Measurements from ENCODE around the gene NLRC3. TPM values are rescaled to one million over a fixed set of nuclear protein-coding genes. Genes with fewer than 3 reads are reported as not detected.
A peak's percentile ranks its signal among the peaks of the same experiment; 100 is the strongest.

NLRC3 gene
- total RNA-seq, 1 experiment from 2014 or later: 0.26 TPM

DNA sequence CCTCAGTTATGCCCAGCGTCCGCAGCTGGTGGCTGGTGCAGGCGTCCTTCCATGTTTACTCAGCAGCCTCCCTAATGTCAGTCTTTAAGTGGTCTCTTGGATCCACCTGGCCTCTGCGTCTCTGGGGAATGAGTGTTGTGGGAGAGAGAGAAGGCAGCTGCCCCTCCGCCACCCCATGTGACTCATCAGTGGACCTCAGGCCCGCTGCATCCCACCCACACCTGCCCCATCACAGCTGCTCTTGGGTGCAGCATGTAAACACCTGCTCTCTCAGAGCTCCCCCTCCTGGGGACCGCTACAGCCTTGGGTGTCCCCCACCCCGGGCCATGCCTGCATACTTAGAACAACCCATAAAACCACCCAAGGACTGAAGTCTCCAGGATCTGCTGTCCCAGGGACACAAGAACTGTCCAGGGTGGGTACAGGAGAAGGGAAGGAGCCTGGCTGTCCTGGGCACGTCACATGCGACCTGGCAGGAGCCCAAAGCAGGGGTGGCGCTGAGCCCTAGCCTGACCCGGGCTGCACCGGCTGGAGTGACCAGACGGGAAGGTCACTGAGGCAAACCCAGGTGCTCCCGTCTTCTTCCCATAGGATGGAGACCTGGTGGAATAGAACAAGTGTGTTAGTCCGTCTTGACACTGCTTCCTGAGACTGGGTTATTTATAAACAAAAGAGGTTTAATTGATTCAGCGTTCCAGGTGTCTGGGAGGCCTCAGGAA lies 86.1 kb downstream of the NLRC3 start:
- Mint-ChIP-seq H3K27me3 (ENCODE audit: low read depth) (no peaks in the 10 kb centered on the region), H3K4me3 (no peak overlapping the region), H3K36me3 (0 out of 2 replicates have a peak, but pooled peaks cover 2% of the 10 kb centered on the region), H3K27ac (peak overlapping the region; percentile 68; the same call in 1 of the 2 replicates), H3K9me3 (no peaks in the 10 kb centered on the region), H3K4me1 (no peaks in the 10 kb centered on the region)
- ChIA-PET POLR2A (no interaction called here), CTCF (interaction anchor here (0.6 to 1.3 kb wide), 9 partner anchors 10 to 361 kb away, joined by 3 to 6 read pairs (median 3); partner anchors contain the start of genes CLUAP1, ZNF174 and ZSCAN32)
- ATAC-seq (peak; percentile 54), DNase-seq (ENCODE audit: low spot score) (peak; percentile 45)
- TF ChIP-seq ZNF423 (CRISPR knock-in tag; IDR thresholded peaks at IDR 0.05): no peak
- TF ChIP-seq NFATC4 (CRISPR knock-in tag; IDR thresholded peaks at IDR 0.05): no peak
- no peak for TF ChIP-seq NR1H2 (CRISPR knock-in tag; IDR thresholded peaks at IDR 0.05)
- no peak for TF ChIP-seq CBFB (CRISPR knock-in tag; IDR thresholded peaks at IDR 0.05; ENCODE audit: low read depth)
- TF ChIP-seq NR2C2 (CRISPR knock-in tag; IDR thresholded peaks at IDR 0.05): no peak
- TF ChIP-seq EMX1 (CRISPR knock-in tag; IDR thresholded peaks at IDR 0.05): no peak
- TF ChIP-seq, protein P1, sequence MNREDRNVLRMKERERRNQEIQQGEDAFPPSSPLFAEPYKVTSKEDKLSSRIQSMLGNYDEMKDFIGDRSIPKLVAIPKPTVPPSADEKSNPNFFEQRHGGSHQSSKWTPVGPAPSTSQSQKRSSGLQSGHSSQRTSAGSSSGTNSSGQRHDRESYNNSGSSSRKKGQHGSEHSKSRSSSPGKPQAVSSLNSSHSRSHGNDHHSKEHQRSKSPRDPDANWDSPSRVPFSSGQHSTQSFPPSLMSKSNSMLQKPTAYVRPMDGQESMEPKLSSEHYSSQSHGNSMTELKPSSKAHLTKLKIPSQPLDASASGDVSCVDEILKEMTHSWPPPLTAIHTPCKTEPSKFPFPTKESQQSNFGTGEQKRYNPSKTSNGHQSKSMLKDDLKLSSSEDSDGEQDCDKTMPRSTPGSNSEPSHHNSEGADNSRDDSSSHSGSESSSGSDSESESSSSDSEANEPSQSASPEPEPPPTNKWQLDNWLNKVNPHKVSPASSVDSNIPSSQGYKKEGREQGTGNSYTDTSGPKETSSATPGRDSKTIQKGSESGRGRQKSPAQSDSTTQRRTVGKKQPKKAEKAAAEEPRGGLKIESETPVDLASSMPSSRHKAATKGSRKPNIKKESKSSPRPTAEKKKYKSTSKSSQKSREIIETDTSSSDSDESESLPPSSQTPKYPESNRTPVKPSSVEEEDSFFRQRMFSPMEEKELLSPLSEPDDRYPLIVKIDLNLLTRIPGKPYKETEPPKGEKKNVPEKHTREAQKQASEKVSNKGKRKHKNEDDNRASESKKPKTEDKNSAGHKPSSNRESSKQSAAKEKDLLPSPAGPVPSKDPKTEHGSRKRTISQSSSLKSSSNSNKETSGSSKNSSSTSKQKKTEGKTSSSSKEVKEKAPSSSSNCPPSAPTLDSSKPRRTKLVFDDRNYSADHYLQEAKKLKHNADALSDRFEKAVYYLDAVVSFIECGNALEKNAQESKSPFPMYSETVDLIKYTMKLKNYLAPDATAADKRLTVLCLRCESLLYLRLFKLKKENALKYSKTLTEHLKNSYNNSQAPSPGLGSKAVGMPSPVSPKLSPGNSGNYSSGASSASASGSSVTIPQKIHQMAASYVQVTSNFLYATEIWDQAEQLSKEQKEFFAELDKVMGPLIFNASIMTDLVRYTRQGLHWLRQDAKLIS (CRISPR knock-in tag; IDR thresholded peaks at IDR 0.05; ENCODE audit: borderline replicate concordance): no peak
- no peak for TF ChIP-seq RORB (CRISPR knock-in tag; IDR thresholded peaks at IDR 0.05)
- TF ChIP-seq, protein P2, sequence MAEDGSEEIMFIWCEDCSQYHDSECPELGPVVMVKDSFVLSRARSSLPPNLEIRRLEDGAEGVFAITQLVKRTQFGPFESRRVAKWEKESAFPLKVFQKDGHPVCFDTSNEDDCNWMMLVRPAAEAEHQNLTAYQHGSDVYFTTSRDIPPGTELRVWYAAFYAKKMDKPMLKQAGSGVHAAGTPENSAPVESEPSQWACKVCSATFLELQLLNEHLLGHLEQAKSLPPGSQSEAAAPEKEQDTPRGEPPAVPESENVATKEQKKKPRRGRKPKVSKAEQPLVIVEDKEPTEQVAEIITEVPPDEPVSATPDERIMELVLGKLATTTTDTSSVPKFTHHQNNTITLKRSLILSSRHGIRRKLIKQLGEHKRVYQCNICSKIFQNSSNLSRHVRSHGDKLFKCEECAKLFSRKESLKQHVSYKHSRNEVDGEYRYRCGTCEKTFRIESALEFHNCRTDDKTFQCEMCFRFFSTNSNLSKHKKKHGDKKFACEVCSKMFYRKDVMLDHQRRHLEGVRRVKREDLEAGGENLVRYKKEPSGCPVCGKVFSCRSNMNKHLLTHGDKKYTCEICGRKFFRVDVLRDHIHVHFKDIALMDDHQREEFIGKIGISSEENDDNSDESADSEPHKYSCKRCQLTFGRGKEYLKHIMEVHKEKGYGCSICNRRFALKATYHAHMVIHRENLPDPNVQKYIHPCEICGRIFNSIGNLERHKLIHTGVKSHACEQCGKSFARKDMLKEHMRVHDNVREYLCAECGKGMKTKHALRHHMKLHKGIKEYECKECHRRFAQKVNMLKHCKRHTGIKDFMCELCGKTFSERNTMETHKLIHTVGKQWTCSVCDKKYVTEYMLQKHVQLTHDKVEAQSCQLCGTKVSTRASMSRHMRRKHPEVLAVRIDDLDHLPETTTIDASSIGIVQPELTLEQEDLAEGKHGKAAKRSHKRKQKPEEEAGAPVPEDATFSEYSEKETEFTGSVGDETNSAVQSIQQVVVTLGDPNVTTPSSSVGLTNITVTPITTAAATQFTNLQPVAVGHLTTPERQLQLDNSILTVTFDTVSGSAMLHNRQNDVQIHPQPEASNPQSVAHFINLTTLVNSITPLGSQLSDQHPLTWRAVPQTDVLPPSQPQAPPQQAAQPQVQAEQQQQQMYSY (CRISPR knock-in tag; IDR thresholded peaks at IDR 0.05): no peak
- TF ChIP-seq ZNF416 (CRISPR knock-in tag; IDR thresholded peaks at IDR 0.05): no peak
- no peak for TF ChIP-seq ZBTB21 (CRISPR knock-in tag; IDR thresholded peaks at IDR 0.05; ENCODE audit: borderline replicate concordance)
- TF ChIP-seq FOXJ3 (CRISPR knock-in tag; IDR thresholded peaks at IDR 0.05; ENCODE audit: borderline replicate concordance): no peak
- no peak for TF ChIP-seq TEAD4 (CRISPR knock-in tag; IDR thresholded peaks at IDR 0.05)
- no peak for TF ChIP-seq JUN (CRISPR knock-in tag; IDR thresholded peaks at IDR 0.05)
- TF ChIP-seq, protein P3, sequence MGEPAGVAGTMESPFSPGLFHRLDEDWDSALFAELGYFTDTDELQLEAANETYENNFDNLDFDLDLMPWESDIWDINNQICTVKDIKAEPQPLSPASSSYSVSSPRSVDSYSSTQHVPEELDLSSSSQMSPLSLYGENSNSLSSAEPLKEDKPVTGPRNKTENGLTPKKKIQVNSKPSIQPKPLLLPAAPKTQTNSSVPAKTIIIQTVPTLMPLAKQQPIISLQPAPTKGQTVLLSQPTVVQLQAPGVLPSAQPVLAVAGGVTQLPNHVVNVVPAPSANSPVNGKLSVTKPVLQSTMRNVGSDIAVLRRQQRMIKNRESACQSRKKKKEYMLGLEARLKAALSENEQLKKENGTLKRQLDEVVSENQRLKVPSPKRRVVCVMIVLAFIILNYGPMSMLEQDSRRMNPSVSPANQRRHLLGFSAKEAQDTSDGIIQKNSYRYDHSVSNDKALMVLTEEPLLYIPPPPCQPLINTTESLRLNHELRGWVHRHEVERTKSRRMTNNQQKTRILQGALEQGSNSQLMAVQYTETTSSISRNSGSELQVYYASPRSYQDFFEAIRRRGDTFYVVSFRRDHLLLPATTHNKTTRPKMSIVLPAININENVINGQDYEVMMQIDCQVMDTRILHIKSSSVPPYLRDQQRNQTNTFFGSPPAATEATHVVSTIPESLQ (CRISPR knock-in tag; IDR thresholded peaks at IDR 0.05): no peak
- no peak for TF ChIP-seq NFYB (CRISPR knock-in tag; conservative IDR thresholded peaks at IDR 0.05; ENCODE audit: low read depth)
- no peak for TF ChIP-seq SMAD4 (CRISPR knock-in tag; IDR thresholded peaks at IDR 0.05)
- no peak for TF ChIP-seq SOX15 (CRISPR knock-in tag; IDR thresholded peaks at IDR 0.05)

Other genes starting within 250 kb of the NLRC3 start
- gene OR2C1, start 221.5 kb downstream of the NLRC3 start, total RNA-seq (2021): not detected in 3 replicates
- 16.0 to 17.9 TPM (median 16.7 TPM) in 3 replicates for gene ZSCAN32, start 176.4 kb downstream of the NLRC3 start, total RNA-seq (2021)
- gene ZNF174, start 176.2 kb downstream of the NLRC3 start, total RNA-seq (2021): 11.3 to 13.8 TPM (median 11.7 TPM) in 3 replicates
- gene ZNF597, start 133.9 kb downstream of the NLRC3 start, total RNA-seq (2021): 1.3 to 2.2 TPM (median 1.4 TPM) in 3 replicates
- gene NAA60, start 133.7 kb downstream of the NLRC3 start, total RNA-seq (2021): 44.8 to 50.3 TPM (median 46.4 TPM) in 3 replicates
- gene C16orf90, start 81.9 kb downstream of the NLRC3 start, total RNA-seq (2021): not detected in 3 replicates
- 11.1 to 13.7 TPM (median 12.6 TPM) in 3 replicates for gene CLUAP1, start 76.4 kb downstream of the NLRC3 start, total RNA-seq (2021)
- gene SLX4, start 34.2 kb upstream of the NLRC3 start, total RNA-seq (2021): 16.3 to 18.0 TPM (median 16.7 TPM) in 3 replicates
- 13.5 to 15.7 TPM (median 13.9 TPM) in 3 replicates for gene DNASE1, start 77.3 kb upstream of the NLRC3 start, total RNA-seq (2021)
- 275 to 290 TPM (median 285 TPM) in 3 replicates for gene TRAP1, start 140.1 kb upstream of the NLRC3 start, total RNA-seq (2021)